ENCODE data around the gene EP300.
"Not testable (repeated sequence)": the region's sequence is repeated elsewhere in the genome, so short reads cannot be mapped to it uniquely, and the experiment has no call there.

EP300 gene

DNA sequence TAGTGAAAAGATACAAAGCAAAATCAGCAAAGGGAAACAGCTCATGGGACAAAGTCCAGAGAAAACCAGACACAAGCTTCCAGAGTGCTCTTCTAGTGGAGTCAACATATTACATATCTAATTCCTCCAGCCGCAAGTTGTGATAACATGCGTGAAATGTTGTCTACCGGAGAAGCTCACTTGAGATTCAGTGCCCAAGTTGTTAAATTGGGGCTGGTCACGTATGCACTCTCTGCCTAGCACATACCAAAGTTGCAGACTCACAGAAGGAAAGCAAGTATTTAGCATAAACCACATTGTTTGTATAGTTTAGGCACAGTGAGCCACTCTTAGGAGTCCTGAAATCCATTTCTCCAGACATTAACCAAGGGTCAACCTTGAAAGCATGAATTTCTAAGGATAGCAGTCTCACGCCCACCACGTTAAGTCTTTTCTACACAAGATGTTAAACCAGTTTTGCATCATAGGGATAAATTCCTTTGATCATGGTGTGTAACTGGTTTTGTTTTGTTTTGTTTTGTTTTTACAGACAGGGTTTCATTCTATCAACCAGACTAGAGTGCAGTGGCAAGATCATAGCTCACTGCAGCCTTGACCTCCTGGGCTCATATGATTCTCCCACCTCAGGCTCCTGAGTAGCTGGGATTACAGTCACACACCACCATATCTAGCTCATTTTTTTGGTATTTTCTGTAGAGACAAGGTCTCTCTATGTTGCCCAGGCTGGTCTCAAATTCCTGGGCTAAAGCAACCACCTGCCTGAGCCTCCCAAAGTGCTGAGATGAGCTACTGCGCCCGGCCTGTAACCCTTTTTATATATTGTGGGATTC is 39.5 kb upstream of the EP300 start:
- FAIRE-seq (no peak), DNase-seq (ENCODE audit: insufficient read length, low spot score) (no peak)
- TF ChIP-seq, protein P1, sequence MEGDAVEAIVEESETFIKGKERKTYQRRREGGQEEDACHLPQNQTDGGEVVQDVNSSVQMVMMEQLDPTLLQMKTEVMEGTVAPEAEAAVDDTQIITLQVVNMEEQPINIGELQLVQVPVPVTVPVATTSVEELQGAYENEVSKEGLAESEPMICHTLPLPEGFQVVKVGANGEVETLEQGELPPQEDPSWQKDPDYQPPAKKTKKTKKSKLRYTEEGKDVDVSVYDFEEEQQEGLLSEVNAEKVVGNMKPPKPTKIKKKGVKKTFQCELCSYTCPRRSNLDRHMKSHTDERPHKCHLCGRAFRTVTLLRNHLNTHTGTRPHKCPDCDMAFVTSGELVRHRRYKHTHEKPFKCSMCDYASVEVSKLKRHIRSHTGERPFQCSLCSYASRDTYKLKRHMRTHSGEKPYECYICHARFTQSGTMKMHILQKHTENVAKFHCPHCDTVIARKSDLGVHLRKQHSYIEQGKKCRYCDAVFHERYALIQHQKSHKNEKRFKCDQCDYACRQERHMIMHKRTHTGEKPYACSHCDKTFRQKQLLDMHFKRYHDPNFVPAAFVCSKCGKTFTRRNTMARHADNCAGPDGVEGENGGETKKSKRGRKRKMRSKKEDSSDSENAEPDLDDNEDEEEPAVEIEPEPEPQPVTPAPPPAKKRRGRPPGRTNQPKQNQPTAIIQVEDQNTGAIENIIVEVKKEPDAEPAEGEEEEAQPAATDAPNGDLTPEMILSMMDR (IDR thresholded peaks at IDR 0.05; ENCODE audit: insufficient read depth, missing control alignments), result no peak

DNA sequence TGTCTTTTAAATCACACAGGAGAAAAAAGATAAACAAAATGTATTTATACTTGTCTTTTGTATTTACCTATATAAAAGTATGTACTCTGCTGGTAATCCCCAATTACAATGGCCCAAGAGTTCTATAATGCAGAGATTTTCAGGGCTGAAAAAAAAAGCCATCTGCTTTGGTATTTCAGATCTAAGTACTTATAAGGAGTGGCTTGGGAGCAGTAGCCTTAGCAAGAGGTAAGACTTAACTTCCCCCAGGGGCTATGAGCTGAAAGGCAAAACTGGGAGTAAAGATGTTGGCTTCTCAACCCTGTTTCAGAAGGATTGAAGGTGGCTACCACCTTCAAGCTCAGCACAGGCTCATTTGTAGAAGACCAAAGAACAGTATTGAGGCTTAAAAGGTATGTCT is 35.3 kb upstream of the EP300 start:
- TF ChIP-seq, protein P1 (IDR thresholded peaks at IDR 0.05; ENCODE audit: insufficient read depth, missing control alignments), result no peak
- FAIRE-seq (no peak), DNase-seq (ENCODE audit: insufficient read length, low spot score) (no peak)

DNA sequence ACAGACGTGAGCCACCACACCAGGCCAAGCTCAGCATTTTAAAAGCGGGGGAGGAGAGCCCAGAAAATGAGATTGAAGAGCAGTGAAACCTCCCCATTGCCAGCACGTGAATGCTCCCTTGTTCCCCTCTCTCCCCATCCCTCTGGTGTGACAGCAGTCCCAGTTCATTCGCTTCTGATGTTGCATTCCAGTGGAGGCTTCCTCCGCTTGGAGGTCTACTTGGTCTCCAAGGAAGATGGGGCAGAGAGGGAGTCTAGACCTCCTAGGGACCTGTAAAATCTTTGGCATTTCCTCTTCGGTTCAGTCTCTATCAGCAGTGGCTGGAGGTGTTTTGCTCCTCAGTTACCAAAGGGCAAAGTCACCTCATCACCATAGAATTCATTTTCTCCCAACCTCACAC is 30.2 kb upstream of the EP300 start:
- no peak for FAIRE-seq
- DNase-seq (ENCODE audit: insufficient read length, low spot score), result no peak

DNA sequence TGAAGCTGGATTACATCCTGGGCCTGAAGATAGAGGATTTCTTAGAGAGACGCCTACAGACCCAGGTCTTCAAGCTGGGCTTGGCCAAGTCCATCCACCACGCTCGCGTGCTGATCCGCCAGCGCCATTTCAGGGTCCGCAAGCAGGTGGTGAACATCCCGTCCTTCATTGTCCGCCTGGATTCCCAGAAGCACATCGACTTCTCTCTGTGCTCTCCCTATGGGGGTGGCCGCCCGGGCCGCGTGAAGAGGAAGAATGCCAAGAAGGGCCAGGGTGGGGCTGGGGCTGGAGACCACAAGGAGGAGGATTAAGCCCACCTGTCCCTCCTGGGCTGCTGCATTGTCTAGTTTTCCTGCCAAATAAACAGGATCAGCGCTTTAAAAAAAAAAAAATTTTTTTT is 28.1 kb upstream of the EP300 start:
- FAIRE-seq; DNase-seq (ENCODE audit: insufficient read length, low spot score): not testable (repeated sequence)

More for the DNA sequence above, 30.2 kb upstream of the EP300 start:
- TF ChIP-seq, protein P1 (IDR thresholded peaks at IDR 0.05; ENCODE audit: insufficient read depth, missing control alignments), result no peak

DNA sequence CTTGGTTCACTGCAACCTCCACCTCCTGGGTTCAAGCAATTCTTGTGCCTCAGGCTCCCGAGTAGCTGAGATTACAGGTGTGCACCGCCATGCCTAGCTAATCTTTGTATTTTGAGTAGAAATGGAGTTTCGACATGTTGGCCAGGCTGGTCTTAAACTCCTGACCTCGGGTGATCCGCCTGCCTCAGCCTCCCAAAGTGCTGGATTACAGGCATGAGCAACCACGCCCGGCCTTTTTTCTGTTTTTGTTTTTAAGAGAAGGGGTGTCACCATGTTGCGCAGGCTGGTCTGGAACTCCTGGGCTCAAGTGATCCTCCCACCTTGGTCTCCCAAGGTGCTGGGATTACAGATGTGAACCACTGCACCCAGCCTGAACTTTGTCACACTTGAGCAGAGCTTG is 26.1 kb upstream of the EP300 start:
- not testable (repeated sequence) for DNase-seq (ENCODE audit: insufficient read length, low spot score); FAIRE-seq

DNA sequence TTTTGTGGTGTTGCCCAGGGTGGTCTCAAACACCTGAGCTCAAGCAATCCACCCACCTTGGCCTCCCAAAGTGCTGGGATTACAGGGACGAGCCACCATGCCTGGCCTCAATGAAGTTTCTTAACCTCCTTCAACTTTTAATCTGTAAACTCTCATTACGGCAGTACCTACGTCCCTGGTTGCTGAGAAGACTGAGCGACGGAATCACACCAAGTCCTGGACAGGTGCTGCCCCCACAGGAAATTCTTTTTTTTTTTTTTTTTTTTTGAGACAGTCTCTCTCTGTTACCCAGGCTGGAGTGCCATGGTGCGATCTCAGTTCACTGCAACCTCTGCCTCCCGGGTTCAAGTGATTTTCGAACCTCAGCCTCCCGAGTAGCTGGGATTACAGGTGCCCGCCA is 24.4 kb upstream of the EP300 start:
- not testable (repeated sequence) for DNase-seq (ENCODE audit: insufficient read length, low spot score); FAIRE-seq

DNA sequence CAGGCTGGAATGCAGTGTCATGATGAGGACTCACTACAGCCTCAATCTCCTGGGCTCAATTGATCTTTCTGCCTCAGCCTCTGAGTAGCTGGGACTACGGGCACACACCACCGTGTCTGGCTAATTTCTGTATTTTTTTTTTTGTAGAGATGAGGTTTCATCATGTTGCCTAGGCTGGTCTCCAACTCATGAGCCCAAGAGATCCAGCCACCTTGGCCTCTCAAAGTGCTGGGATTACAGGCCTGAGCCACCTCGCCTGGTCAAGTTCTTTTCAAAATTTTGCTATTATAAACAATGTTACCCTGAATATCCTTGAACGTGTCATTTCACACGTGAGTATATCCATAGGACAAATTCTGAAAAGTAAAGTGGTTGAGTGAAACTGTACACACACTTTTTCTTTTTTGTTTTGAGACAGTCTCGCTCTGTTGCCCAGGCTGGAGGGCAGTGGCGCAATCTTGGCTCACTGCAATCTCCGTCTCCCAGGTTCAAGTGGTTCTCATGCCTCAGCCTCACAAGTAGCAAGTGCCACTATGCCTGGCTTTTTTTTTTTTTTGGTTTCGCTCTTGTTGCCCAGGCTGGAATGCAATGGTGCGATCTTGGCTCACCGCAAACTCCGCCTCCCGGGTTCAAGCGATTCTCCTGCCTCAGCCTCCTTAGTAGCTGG is 21.6 kb upstream of the EP300 start:
- no peak for DNase-seq (ENCODE audit: insufficient read length, low spot score)
- TF ChIP-seq, protein P1 (IDR thresholded peaks at IDR 0.05; ENCODE audit: insufficient read depth, missing control alignments), result no peak
- FAIRE-seq, result no peak

DNA sequence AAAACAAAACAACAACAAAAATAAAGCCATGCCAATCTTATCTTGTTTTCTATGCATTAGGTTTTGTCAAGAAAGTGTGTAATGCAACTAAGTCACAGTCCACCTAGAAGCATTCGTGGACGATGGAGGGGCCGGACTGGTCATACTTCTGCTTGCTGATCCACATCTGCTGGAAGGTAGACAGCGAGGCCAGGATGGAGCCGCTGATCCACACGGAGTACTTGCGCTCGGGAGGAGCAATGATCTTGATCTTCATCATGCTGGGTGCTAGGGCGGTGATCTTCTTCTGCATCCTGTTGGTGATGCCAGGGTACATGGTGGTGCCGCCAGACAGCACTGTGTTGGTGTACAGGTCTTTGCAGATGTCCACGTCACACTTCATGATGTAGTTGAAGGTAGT is 18.3 kb upstream of the EP300 start:
- TF ChIP-seq, protein P1 (IDR thresholded peaks at IDR 0.05; ENCODE audit: insufficient read depth, missing control alignments), result no peak
- no peak for DNase-seq (ENCODE audit: insufficient read length, low spot score)
- no peak for FAIRE-seq

Data from D721Med (cell line).